Fibroblast of skin of left biceps (primary cell): ENCODE data around the gene BRDT.

ENCODE experiments used
- DNase-seq, 2 experiments: peaks; one replicate each; pipeline ENCODE4 v3.0.0-alpha.2; 2013; ENCODE audit warnings: low read depth in 2 of 2

BRDT gene

GRCh38 chr1:91949356-91949699 lies at the start of gene BRDT:
TSS of gene BRDT (plus strand) at chr1:91949401. CDS start at chr1:91962755, 13,354 bp downstream.
- no peak for DNase-seq

GRCh38 chr1:91900562-91900961 lies 48.6 kb upstream of the BRDT start:
- DNase-seq: peak; percentile 88 to 89

GRCh38 chr1:91901231-91901630 lies 48.0 kb upstream of the BRDT start:
- peak in 1 of 2 experiments; percentile 40 for DNase-seq

GRCh38 chr1:91912266-91912665 lies 36.9 kb upstream of the BRDT start:
- no peak for DNase-seq

GRCh38 chr1:91913018-91913417 lies 36.2 kb upstream of the BRDT start:
- DNase-seq: no peak

- no peak for DNase-seq
These were observed 33.2 kb upstream of the BRDT start for GRCh38 chr1:91916046-91916445.

GRCh38 chr1:91916811-91917460 lies 32.3 kb upstream of the BRDT start:
- DNase-seq: no peak

- DNase-seq: no peak
These were observed 29.2 kb upstream of the BRDT start for GRCh38 chr1:91919962-91920361.

GRCh38 chr1:91924146-91924545 lies 25.1 kb upstream of the BRDT start:
- DNase-seq: peak; percentile 55 to 62

GRCh38 chr1:91925644-91926435 lies 23.4 kb upstream of the BRDT start:
- DNase-seq: no peak

- DNase-seq: no peak
These were observed 21.2 kb upstream of the BRDT start for GRCh38 chr1:91928026-91928425.

GRCh38 chr1:91929250-91929649 lies 20.0 kb upstream of the BRDT start:
- no peak for DNase-seq

- DNase-seq: no peak
These were observed 11.6 kb upstream of the BRDT start for GRCh38 chr1:91937613-91938012.

- no peak for DNase-seq
These were observed 8.7 kb upstream of the BRDT start for GRCh38 chr1:91940496-91940895.

- DNase-seq: no peak
These were observed 5.1 kb upstream of the BRDT start for GRCh38 chr1:91944087-91944486.

GRCh38 chr1:91948097-91948496 lies 1.1 kb upstream of the BRDT start:
- no peak for DNase-seq

- no peak for DNase-seq
These were observed 473 bp upstream of the BRDT start for GRCh38 chr1:91948501-91949355.

GRCh38 chr1:91952187-91952586 lies 3.0 kb downstream of the BRDT start:
- DNase-seq: no peak

- no peak for DNase-seq
These were observed 9.7 kb downstream of the BRDT start for GRCh38 chr1:91958926-91959325.

GRCh38 chr1:91968334-91968733 lies 19.1 kb downstream of the BRDT start:
- no peak for DNase-seq

GRCh38 chr1:91979383-91979782 lies 30.2 kb downstream of the BRDT start:
- no peak for DNase-seq

GRCh38 chr1:91980663-91981062 lies 31.5 kb downstream of the BRDT start:
- DNase-seq: no peak
